Thymus (tissue), 14 donors: ENCODE results near the gene OR2T11. TPM values are rescaled to one million over a fixed set of nuclear protein-coding genes. Genes with fewer than 3 reads are reported as not detected.
"Not testable (repeated sequence)": the region's sequence is repeated elsewhere in the genome, so short reads cannot be mapped to it uniquely, and the experiment has no call there.

Experiments used
- DNase-seq, 9 donors: peaks; one replicate each; pipeline ENCODE4 v3.0.0-alpha.2; 2013; ENCODE audit warnings: low spot score in 9 of 9, low read depth in 6 of 9, missing footprints in 1 of 9
- H3K27ac ChIP-seq, 2 donors: one replicate each; pipeline ENCODE4 v1.5.1; 2013; ENCODE audit warnings: control low read depth in 1 of 2, low read depth in 1 of 2, low read length in 1 of 2, mild to moderate bottlenecking in 1 of 2, moderate library complexity in 1 of 2
- H3K27me3 ChIP-seq, 2 donors: one replicate each; pipeline ENCODE4 v1.5.1; 2013; ENCODE audit warnings: low read length in 1 of 2; ENCODE audit not compliant: control insufficient read depth in 2 of 2, insufficient read depth in 1 of 2
- H3K36me3 ChIP-seq, 2 donors: one replicate each; pipeline ENCODE4 v1.5.1; 2013; ENCODE audit warnings: low read length in 1 of 2, mild to moderate bottlenecking in 1 of 2, moderate library complexity in 1 of 2; ENCODE audit not compliant: control insufficient read depth in 2 of 2, insufficient read depth in 2 of 2
- H3K4me1 ChIP-seq, 2 donors: one replicate each; pipeline ENCODE4 v1.5.1; 2013; ENCODE audit warnings: low read length in 2 of 2; ENCODE audit not compliant: control insufficient read depth in 2 of 2, insufficient read depth in 2 of 2
- H3K4me3 ChIP-seq, 2 donors: one replicate each; pipeline ENCODE4 v1.5.1; 2013; ENCODE audit warnings: low read length in 2 of 2, control low read depth in 1 of 2, mild to moderate bottlenecking in 1 of 2
- H3K9me3 ChIP-seq, 2 donors: one replicate each; pipeline ENCODE4 v1.5.1; 2013; ENCODE audit warnings: low read length in 1 of 2, mild to moderate bottlenecking in 1 of 2; ENCODE audit not compliant: control insufficient read depth in 2 of 2, insufficient read depth in 1 of 2
- WGBS: extraction: QIAGEN DNeasy Blood & Tissue Kit; methylation state at CpG from one replicate; pipeline ENCODE4 v1.1.7; 2013; 5-methylcytosine and 5-hydroxymethylcytosine counted together
- long read RNA-seq, 10 donors: transcript quantifications; one replicate each; lab custom pipeline, GENCODE V29; 2026
- polyA plus RNA-seq: library from polyadenylated mRNA; stranded (reverse); fragments of 200-250 nt; gene quantifications from one replicate; pipeline ENCODE4 v1.2.3, GENCODE V29; 2013
- total RNA-seq: library from RNA; stranded (reverse); fragments of 120-200 nt; gene quantifications from one replicate; pipeline ENCODE4 v1.2.4, GENCODE V29; 2013
- donor health status: healthy.

OR2T11 gene, protein sequence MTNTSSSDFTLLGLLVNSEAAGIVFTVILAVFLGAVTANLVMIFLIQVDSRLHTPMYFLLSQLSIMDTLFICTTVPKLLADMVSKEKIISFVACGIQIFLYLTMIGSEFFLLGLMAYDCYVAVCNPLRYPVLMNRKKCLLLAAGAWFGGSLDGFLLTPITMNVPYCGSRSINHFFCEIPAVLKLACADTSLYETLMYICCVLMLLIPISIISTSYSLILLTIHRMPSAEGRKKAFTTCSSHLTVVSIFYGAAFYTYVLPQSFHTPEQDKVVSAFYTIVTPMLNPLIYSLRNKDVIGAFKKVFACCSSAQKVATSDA
- total RNA-seq (under 0.01 TPM), polyA plus RNA-seq (not detected)
- long read RNA-seq, donor 1 = 0 reads
- long read RNA-seq, donor 2 = 0 reads
- long read RNA-seq, donor 3 = 0 reads
- long read RNA-seq, donor 4 = 0 reads
- long read RNA-seq, donor 5 = 0 reads
- long read RNA-seq, donor 6 = 0 reads
- long read RNA-seq, donor 7 = 0 reads
- long read RNA-seq, donor 8 = 0 reads
- long read RNA-seq, donor 9 = 0 reads
- long read RNA-seq, donor 10 = 0 reads

DNA sequence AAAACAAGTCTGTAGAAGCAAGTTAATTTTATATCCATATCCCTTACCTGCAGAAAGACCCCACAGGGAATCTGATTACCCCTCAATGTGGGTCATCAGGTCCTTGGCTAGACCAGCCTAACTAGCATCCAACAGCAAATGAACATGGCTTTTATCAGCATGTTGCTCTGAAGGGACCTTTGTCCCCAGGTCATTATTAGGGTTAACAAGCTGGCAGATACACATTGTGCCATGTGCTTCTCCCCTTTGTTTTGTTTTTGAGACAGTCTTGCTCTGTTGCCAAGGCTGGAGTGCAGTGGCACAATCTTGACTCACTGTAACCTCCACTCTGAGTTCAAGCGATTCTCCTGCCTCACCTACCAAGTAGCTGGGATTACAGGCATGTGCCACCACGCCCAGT, at the start of gene OR2T11:
Gene OR2T11 (minus strand): TSS at position 101 of the 400 bp plus-strand sequence. CDS start 7,963 bp downstream, outside the sequence.
- H3K27me3 ChIP-seq, DNase-seq: not testable (repeated sequence)
- WGBS = no CpG with 5 or more reads among the region's 2 CpGs

DNA sequence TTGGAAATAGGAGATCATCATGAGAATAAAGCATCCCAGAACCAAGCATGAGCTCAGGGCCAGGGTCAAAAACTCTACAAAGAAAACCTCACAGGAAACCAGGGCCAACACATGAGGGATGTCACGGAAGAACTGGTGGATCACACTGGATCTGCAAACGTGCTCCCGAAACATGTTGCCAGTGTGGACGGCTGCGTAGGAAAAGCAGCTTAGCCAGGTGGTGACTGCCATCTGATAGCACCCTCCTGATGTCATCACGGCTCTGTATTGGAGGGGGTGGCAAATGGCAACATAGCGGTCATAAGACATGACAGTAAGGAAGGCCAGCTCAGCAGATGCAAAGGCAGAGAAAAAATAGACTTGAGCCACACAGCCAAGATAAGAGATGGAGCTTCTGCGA, 46.8 kb upstream of the OR2T11 start:
- no peak overlapping the region for H3K27ac ChIP-seq
- no peaks in the 10 kb centered on the region for H3K27me3 ChIP-seq
- WGBS = 96% methylated on average over 8 of the region's 8 CpGs
- H3K4me1 ChIP-seq = no peaks in the 10 kb centered on the region
- no peak overlapping the region for H3K4me3 ChIP-seq
- no peak for DNase-seq
- no peaks in the 10 kb centered on the region for H3K36me3 ChIP-seq
- no peaks in the 10 kb centered on the region for H3K9me3 ChIP-seq

More for the DNA sequence above, at the start of gene OR2T11:
- not testable (repeated sequence) for H3K36me3 ChIP-seq, H3K9me3 ChIP-seq, H3K27ac ChIP-seq, H3K4me1 ChIP-seq, H3K4me3 ChIP-seq

DNA sequence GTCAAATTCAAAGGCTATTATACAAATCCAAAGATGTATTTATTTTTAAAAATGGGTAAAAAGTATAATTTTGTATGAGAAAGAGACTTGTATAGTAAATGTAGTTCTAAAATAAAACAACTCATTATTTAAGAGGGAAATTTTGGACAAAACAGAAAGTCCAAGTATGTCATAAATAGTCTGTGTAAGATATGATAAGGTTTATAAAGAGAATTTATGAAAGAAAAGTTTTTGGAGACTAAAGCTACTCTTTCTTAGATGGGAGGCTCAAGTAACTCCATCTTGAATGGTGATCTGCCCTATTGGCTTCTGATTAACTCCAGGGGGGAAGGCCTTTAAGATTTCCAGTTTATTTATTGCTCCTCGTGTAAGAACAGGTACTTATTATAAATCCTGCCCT, 35.1 kb upstream of the OR2T11 start:
- no peak overlapping the region for H3K27ac ChIP-seq
- no peaks in the 10 kb centered on the region for H3K4me1 ChIP-seq
- no peaks in the 10 kb centered on the region for H3K27me3 ChIP-seq
- peaks cover 0 to 11% of the 10 kb centered on the region in 2 donors for H3K9me3 ChIP-seq
- H3K4me3 ChIP-seq = no peak overlapping the region
- no peaks in the 10 kb centered on the region for H3K36me3 ChIP-seq
- no peak for DNase-seq
- 83% methylated on average over 1 of the region's 1 CpG for WGBS

DNA sequence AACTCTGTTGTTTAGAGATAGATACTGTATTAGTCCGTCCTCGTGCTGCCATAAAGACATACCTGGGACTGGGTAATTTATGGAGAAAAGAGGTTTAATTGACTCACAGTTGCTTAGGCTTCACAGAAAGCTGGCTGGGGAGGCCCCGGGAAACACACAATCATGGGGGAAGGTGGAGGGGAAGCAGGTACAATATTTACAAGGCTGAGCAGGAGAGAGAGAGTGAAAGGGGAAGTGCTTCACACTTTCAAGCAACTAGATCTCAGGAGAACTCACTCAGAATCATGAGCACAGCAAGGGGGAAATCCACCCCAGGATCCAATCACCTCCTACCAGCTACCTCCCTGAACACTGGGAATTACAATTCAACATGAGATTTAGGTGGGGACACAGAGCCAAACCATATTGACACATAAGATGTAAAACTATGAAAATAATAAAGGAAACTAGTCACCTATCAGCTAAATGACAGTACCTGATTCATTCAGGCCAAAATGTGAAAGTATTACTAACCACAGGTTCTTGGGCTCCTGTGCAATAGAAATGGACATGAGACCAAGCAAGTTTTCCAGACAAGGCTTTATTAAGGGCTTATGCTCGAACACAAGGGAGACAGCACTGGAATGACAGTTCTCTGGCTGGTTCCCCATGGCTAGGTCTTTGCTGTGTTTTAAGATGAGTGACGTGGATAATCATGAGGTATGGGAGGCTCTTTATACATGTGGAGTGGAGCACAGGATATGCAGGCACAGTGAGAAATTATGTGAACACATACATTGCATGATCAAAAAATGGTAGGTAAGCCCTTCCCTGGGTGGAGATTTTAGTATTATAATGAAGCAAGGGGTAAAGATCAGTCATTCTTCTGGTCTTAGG, 28.8 kb upstream of the OR2T11 start:
- not testable (repeated sequence) for H3K36me3 ChIP-seq, H3K27ac ChIP-seq, H3K4me3 ChIP-seq, H3K4me1 ChIP-seq, H3K9me3 ChIP-seq, DNase-seq, H3K27me3 ChIP-seq
- WGBS = 64% methylated on average over 5 of the region's 5 CpGs

DNA sequence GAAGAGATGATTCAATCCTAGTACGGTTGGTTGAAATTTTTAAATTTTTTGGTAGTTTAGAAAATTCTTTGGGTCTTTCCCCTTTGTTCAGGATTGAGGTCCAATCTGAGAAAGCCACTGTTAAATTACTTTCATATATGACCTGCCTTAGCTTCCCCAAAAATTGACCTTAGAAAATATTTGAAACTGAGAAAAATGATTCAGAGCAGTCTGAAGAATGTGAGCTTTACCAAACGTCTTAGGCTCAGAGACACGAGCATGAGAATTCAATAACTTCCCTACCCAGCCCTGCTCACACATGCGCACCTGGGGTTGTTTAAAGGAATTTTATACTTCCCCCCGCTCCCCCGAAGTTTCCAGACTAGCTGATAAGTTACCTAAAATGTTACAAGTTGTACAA, 21.9 kb upstream of the OR2T11 start:
- H3K27me3 ChIP-seq, H3K9me3 ChIP-seq, DNase-seq, H3K27ac ChIP-seq, H3K4me1 ChIP-seq, H3K4me3 ChIP-seq, H3K36me3 ChIP-seq: not testable (repeated sequence)
- 92% methylated on average over 4 of the region's 6 CpGs for WGBS

DNA sequence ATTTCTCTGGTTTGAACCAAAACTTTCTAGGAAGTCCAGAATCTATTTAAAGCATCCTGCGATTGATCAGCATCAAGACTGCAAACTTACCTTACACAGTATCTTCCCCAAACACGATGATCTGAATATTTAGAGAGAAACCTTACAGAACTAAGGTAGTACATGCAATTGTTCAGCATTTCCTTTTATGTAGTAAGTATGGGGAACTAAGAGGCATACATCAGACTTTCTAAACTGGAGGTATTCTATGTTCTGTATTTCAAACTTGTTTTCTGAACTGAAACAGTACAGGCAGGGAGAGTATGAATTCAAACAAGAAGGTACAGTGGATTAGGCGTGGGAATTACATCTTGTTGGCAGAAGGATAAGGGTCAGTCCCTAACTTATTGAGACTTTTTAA, 20.5 kb upstream of the OR2T11 start, which contains the start of gene OR2T27:
Gene OR2T27 (minus strand): TSS at position 175 of the 400 bp plus-strand sequence. CDS start 4,644 bp downstream, outside the sequence.
- 99% methylated on average over 3 of the region's 3 CpGs for WGBS
- not testable (repeated sequence) for H3K4me3 ChIP-seq, H3K27me3 ChIP-seq, H3K36me3 ChIP-seq, H3K9me3 ChIP-seq, DNase-seq, H3K27ac ChIP-seq, H3K4me1 ChIP-seq

DNA sequence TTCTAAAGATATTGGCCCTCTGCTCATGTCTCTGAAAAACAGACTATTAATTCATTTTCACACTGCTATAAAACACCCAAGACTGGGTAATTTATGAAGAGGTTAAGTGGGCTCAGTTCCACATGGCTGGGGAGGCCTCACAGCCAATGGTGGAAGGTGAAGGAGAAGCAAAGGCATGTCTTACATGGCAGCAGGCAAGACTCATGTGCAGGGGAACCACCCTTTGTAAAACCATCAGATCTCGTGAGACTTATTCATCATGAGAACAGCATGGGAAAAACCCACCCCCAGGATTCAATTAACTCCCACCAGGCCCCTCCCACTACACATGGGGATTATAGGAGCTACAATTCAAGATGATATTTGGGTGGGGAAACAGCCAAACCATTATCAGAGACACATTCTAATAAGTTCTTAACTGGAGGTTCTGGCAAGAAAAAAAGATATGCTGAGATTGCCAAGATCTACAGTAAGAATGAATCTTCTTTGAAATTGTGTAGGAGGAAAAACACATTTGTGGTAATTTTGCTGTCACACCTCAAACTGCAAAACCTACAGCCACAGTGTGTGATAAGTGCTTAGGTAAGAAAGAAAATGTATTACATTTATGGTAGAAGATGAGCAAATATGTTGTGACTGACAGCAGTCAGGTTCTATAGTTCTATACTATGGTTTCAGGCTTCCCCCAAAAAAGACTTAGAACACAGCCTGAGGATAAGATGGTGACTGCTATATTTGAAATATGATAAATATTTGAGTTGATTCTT, 14.1 kb upstream of the OR2T11 start:
- not testable (repeated sequence) for DNase-seq, H3K4me3 ChIP-seq, H3K27me3 ChIP-seq, H3K27ac ChIP-seq, H3K9me3 ChIP-seq, H3K4me1 ChIP-seq, H3K36me3 ChIP-seq
- no CpG with 5 or more reads among the region's 1 CpG for WGBS

DNA sequence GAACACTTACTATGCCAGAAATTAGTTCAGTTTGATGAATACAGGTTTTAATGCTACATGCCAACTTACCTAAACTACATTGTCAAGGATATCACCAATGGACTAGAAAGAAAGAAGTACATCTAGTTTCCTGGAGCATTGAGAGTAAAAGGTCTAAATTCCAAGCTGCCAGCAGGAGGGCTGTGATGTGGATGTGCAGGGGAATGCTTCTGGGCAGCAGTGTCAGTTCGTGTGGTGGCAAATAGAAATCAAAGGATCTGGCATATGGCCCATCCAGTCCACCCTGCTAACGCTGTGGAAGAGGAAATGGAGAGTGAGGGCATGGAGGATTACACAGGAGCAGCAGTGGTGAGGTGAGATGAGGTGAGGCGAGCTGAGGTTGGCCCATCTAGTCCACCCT, 10.3 kb upstream of the OR2T11 start, which contains the start of gene OR2T35:
Gene OR2T35 (minus strand): TSS at position 101 of the 400 bp plus-strand sequence. CDS start 6,020 bp downstream, outside the sequence.
- H3K4me1 ChIP-seq, H3K27ac ChIP-seq, H3K36me3 ChIP-seq, DNase-seq, H3K9me3 ChIP-seq, H3K27me3 ChIP-seq, H3K4me3 ChIP-seq: not testable (repeated sequence)
- 100% methylated on average over 1 of the region's 3 CpGs for WGBS
